Endodermal cell (in vitro differentiated cells): ENCODE measurements around the gene SNX19. TPM values are rescaled to one million over a fixed set of nuclear protein-coding genes. Genes with fewer than 3 reads are reported as not detected.

Source experiments
- DNase-seq: peaks from one replicate; pipeline ENCODE4 v3.0.0-alpha.2; 2017
- H3K27ac ChIP-seq: 2 replicates; pipeline ENCODE4 v1.5.1; 2013; ENCODE audit warnings: mild to moderate bottlenecking, low read depth, low read length, moderate library complexity
- H3K27me3 ChIP-seq: 2 replicates; pipeline ENCODE4 v1.6.1; 2013; ENCODE audit warnings: mild to moderate bottlenecking, low read length, moderate library complexity; ENCODE audit not compliant: insufficient read depth, control insufficient read depth, poor library complexity, severe bottlenecking
- H3K36me3 ChIP-seq: 2 replicates; pipeline ENCODE4 v1.7.0; 2013; ENCODE audit warnings: mild to moderate bottlenecking, low read length, moderate library complexity; ENCODE audit not compliant: control insufficient read depth, insufficient read depth
- H3K4me1 ChIP-seq: one replicate; pipeline ENCODE4 v1.7.0; 2013; ENCODE audit warnings: low read length; ENCODE audit not compliant: control insufficient read depth, insufficient read depth
- H3K4me3 ChIP-seq: 2 replicates; pipeline ENCODE4 v1.5.1; 2013; ENCODE audit warnings: mild to moderate bottlenecking, low read length, moderate library complexity
- H3K9ac ChIP-seq: 2 replicates; pipeline ENCODE4 v1.6.1; 2013; ENCODE audit warnings: mild to moderate bottlenecking, low read length, moderate library complexity; ENCODE audit not compliant: poor library complexity, severe bottlenecking; ENCODE audit errors: extremely low read depth
- H3K9me3 ChIP-seq: 2 replicates; pipeline ENCODE4 v1.6.1; 2013; ENCODE audit warnings: mild to moderate bottlenecking, low read length, moderate library complexity; ENCODE audit not compliant: control insufficient read depth
- H3K27ac Mint-ChIP-seq: 2 replicates; pipeline ENCODE4 v1.8.0; 2020; ENCODE audit warnings: mixed read lengths
- H3K27me3 Mint-ChIP-seq: 2 replicates; pipeline ENCODE4 v1.8.0; 2021; ENCODE audit warnings: mild to moderate bottlenecking, mixed read lengths; ENCODE audit not compliant: insufficient read depth
- H3K36me3 Mint-ChIP-seq: 2 replicates; pipeline ENCODE4 v1.8.0; 2020; ENCODE audit warnings: low read depth, mixed read lengths
- H3K4me1 Mint-ChIP-seq: 2 replicates; pipeline ENCODE4 v1.8.0; 2020; ENCODE audit warnings: mixed read lengths
- H3K4me3 Mint-ChIP-seq: 2 replicates; pipeline ENCODE4 v1.8.0; 2020; ENCODE audit warnings: mild to moderate bottlenecking, moderate library complexity, mixed read lengths
- H3K9me3 Mint-ChIP-seq: 2 replicates; pipeline ENCODE4 v1.8.0; 2020; ENCODE audit warnings: mild to moderate bottlenecking, mixed read lengths
- WGBS, 2 experiments: methylation state at CpG; one replicate each; pipeline versions ENCODE4 v1.1.5 to v1.1.7; 2013; ENCODE audit warnings: missing lambda C conversion rate in 2 of 2, mixed read lengths in 1 of 2; ENCODE audit not compliant: insufficient coverage in 1 of 2, insufficient read length in 1 of 2; 5-methylcytosine and 5-hydroxymethylcytosine counted together
- total RNA-seq, 2 donors: library from RNA; stranded (reverse); fragmentation: NEBNext Ultra II Directional in 1 of 2; extraction: Animal tissue kit (Norgen Biotek cat#: 25700) in 1 of 2; gene quantifications; 2 replicates in 1 of 2; 3 replicates in 1 of 2; pipeline ENCODE4 v1.2.1, GENCODE V29; 2021
- TF ChIP-seq, protein P1 (sequence below): fragments of 200-600 bp; sonication (generic); conservative IDR thresholded peaks from 2 replicates; pipeline ENCODE4 v1.5.0; 2021; ENCODE audit warnings: antibody characterized with exemption, mild to moderate bottlenecking

SNX19 gene
- total RNA-seq, 2 donors from 2014 or later = 32.3 to 37.5 TPM

DNA sequence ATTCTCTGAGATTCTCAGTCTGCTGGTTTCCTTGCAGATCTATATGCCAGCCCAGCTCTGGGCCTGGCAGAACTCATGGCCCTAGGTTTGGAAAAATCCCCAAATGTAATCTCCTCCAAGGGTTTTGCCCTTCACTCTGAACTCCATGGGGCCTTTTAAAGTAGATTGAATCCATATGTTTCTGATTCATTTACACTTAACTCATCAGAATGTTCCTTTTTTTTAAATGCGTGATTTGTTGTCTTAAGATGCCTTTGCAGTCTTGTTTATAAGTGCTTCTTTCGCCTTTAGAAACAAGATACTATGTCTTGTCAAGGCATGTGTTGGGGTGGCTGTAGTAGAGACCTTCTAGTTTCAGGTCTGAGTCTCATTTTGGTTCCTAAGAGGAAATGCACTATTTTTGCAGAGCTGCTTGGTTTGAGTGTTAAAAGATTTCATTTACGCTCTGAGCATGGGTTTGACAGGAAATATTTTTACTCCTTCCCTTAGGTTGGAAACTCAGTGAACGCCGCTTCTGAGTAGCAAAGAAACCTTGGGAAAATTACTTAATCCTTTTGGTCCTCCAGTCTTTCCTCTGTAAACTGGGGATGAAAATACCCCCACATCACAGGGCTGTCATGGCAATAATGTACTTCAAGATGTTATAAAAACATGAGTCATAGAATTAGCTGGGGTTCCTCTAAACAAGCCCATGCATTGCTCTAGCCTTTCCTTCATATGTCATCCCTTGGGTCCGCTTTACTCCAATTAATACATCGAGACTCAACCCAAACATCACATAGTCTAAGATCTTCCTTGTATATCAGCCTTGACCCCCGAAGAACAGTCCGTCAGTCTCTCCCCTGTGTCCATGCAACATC, 83.5 kb downstream of the SNX19 start:
- no peaks in the 10 kb centered on the region for H3K27me3 ChIP-seq
- Mint-ChIP-seq H3K27me3 (peaks cover 3% of the 10 kb centered on the region), H3K9me3 (no peaks in the 10 kb centered on the region), H3K27ac (no peak overlapping the region), H3K4me3 (no peak overlapping the region), H3K36me3 (no peaks in the 10 kb centered on the region), H3K4me1 (no peaks in the 10 kb centered on the region)
- WGBS, 2 experiments = 93 to 97% methylated on average over 7 to 9 of the region's 9 CpGs
- H3K9me3 ChIP-seq = no peaks in the 10 kb centered on the region
- H3K9ac ChIP-seq = no peak overlapping the region
- TF ChIP-seq, protein P1, sequence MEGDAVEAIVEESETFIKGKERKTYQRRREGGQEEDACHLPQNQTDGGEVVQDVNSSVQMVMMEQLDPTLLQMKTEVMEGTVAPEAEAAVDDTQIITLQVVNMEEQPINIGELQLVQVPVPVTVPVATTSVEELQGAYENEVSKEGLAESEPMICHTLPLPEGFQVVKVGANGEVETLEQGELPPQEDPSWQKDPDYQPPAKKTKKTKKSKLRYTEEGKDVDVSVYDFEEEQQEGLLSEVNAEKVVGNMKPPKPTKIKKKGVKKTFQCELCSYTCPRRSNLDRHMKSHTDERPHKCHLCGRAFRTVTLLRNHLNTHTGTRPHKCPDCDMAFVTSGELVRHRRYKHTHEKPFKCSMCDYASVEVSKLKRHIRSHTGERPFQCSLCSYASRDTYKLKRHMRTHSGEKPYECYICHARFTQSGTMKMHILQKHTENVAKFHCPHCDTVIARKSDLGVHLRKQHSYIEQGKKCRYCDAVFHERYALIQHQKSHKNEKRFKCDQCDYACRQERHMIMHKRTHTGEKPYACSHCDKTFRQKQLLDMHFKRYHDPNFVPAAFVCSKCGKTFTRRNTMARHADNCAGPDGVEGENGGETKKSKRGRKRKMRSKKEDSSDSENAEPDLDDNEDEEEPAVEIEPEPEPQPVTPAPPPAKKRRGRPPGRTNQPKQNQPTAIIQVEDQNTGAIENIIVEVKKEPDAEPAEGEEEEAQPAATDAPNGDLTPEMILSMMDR = no peak
- no peaks in the 10 kb centered on the region for H3K4me1 ChIP-seq
- H3K27ac ChIP-seq = no peak overlapping the region
- no peak overlapping the region for H3K4me3 ChIP-seq
- no peak for DNase-seq
- H3K36me3 ChIP-seq = no peaks in the 10 kb centered on the region

DNA sequence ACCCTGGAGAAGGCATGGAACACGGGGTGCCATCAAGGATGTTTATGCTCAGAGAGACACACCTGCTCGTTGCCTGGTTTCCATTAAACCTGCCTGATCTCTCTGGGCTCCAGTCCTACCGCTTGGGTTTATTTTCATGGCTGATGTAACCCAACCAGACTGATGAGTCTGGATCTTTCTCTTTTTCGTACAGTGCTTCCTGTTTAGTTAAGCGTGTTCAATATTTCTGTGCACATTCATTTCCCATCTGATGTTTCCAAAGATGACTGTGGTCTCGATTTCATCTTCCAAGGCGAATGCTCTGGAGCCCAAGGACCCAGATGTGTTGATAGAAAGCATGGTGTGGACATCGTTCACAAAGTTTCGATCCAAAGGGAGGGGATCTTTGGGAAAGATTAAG, 84.3 kb downstream of the SNX19 start:
- no peak for DNase-seq
- Histone ChIP-seq H3K9ac (no peak overlapping the region), H3K4me1 (no peaks in the 10 kb centered on the region), H3K36me3 (no peaks in the 10 kb centered on the region), H3K9me3 (no peaks in the 10 kb centered on the region), H3K27me3 (no peaks in the 10 kb centered on the region), H3K27ac (no peak overlapping the region), H3K4me3 (no peak overlapping the region)
- H3K36me3 Mint-ChIP-seq = no peaks in the 10 kb centered on the region
- TF ChIP-seq, protein P1 = no peak
- WGBS, 2 experiments = 87 to 92% methylated on average over 7 to 9 of the region's 9 CpGs
- H3K4me1 Mint-ChIP-seq = no peaks in the 10 kb centered on the region
- no peaks in the 10 kb centered on the region for H3K9me3 Mint-ChIP-seq
- H3K27ac Mint-ChIP-seq = no peak overlapping the region
- H3K4me3 Mint-ChIP-seq = no peak overlapping the region
- H3K27me3 Mint-ChIP-seq = peaks cover 3% of the 10 kb centered on the region

DNA sequence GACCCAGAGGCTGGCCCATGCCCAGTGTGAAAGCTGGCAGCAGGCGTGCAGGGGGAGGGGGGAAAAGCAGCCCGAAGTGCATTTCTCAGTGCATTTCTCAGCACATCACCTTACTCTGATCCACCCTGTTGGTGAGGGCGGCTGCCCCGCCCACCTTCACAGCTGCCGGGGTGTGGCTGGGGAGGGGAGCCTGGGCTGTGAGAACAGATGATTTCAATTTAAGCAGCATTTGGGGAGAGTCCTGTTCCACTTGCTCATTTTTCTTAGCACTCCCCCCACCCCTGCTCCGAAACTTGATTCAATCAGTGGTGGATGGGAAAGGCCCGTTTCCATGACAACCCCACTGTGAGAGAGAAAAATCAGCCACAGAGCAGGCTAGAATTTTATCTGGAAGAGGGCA, 84.8 kb downstream of the SNX19 start:
- Mint-ChIP-seq H3K4me3 (no peak overlapping the region), H3K4me1 (no peaks in the 10 kb centered on the region), H3K27ac (no peak overlapping the region), H3K27me3 (peaks cover 3% of the 10 kb centered on the region), H3K9me3 (no peaks in the 10 kb centered on the region), H3K36me3 (no peaks in the 10 kb centered on the region)
- DNase-seq = peak; percentile 62
- TF ChIP-seq, protein P1 = no peak
- no peaks in the 10 kb centered on the region for H3K27me3 ChIP-seq
- no peak overlapping the region for H3K9ac ChIP-seq
- H3K27ac ChIP-seq = no peak overlapping the region
- no peaks in the 10 kb centered on the region for H3K4me1 ChIP-seq
- H3K9me3 ChIP-seq = no peaks in the 10 kb centered on the region
- H3K36me3 ChIP-seq = no peaks in the 10 kb centered on the region
- H3K4me3 ChIP-seq = no peak overlapping the region
- WGBS, 2 experiments = 77 to 85% methylated on average over 5 to 7 of the region's 7 CpGs
